SKM-1 (cell line): Measurements from ENCODE around the gene DGCR2.
"Not testable (repeated sequence)": the region's sequence is repeated elsewhere in the genome, so short reads cannot be mapped to it uniquely, and the experiment has no call there.

ENCODE experiments used
- DNase-seq: peaks from one replicate; lab custom pipeline; 2025; ENCODE audit not compliant: unreplicated experiment; lab: John Stamatoyannopoulos, UW

DGCR2 gene

GRCh38 chr22:19043121-19044085 is 78.8 kb downstream of the DGCR2 start:
- DNase-seq, result no peak

- no peak for DNase-seq
These were observed 79.7 kb downstream of the DGCR2 start for GRCh38 chr22:19042285-19043120.

- no peak for DNase-seq
These were observed 80.5 kb downstream of the DGCR2 start for GRCh38 chr22:19041704-19042074.

DNA sequence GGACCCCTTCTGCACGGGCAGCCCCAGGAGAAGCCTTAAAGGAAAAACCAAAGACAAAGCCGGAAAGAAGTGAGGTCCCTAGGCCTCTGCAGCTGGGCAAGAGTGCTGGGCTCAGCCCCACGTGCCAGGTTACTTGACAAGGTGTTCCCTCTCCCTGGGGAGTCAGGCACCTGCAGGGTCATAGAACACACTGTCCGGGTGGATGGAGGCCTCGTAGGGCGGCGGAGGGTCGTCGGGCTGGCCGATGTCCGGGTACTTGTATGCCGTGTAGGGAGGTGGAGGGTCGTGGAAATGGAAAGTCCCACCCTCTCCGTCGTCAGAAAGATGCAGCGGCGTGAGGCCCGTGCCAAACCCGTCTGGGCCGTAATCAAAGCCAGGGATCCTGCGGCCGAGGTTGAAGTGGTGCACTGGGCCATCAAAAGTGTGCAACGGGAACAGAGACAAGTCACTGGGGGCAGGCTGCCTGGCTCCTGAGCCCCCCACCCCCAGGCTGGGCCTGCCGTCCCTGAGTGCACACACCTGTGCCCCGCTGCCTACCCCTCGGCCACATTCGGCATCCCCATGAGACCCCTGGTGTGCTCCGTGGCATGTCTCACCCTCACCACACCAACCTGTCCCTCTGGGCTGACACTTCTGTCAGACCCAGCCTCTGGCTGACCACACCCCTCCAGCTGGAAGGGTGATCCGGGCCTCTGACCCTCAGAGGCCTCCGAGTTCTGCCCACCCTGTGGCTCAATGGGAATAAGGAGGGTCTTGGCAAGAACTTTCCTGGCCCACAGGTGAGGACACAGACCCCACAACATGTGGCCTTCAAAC is 81.1 kb downstream of the DGCR2 start:
- DNase-seq, result no peak

DNA sequence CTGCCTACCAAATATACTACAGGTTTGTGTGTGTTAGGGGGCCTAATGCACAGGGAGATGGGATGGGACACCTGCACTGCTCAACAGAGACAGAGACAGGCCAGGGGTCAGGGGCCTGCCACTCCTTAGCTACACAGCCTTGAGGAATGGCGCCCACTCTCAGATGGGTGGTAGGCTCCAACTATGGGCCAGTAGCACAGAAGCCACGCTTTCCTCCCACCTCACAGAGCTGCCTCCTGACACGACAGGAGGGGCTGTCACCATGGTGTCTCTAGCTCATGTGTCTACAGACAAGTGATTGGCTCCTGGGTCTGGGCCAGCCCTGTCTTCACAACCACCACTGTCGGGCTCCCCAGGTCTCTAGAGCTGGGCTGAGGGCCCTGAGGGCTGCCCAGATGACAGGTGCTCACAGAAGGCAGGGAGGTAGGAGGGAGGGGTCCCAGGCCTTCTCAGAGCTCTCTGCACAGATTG is 81.8 kb downstream of the DGCR2 start:
- no peak for DNase-seq

- DNase-seq, result no peak
These were observed 82.4 kb downstream of the DGCR2 start for GRCh38 chr22:19039796-19040280.

DNA sequence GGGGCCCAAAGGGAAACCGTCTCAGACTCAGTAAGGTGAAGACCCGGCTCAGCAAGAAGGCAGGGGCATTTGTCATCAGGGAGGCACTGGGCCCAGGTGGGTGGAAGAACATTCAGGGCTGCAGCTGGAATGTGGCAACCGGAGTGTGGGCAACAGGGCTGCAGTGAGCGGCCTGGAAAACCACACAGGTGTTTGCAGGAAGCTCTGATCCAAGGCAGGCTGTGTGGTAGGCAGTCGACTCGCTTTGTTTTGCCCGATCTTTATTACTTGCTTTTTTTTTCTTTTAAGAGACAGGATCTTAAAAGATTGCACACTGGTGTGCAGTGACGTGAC is 82.8 kb downstream of the DGCR2 start:
- DNase-seq, result no peak

DNA sequence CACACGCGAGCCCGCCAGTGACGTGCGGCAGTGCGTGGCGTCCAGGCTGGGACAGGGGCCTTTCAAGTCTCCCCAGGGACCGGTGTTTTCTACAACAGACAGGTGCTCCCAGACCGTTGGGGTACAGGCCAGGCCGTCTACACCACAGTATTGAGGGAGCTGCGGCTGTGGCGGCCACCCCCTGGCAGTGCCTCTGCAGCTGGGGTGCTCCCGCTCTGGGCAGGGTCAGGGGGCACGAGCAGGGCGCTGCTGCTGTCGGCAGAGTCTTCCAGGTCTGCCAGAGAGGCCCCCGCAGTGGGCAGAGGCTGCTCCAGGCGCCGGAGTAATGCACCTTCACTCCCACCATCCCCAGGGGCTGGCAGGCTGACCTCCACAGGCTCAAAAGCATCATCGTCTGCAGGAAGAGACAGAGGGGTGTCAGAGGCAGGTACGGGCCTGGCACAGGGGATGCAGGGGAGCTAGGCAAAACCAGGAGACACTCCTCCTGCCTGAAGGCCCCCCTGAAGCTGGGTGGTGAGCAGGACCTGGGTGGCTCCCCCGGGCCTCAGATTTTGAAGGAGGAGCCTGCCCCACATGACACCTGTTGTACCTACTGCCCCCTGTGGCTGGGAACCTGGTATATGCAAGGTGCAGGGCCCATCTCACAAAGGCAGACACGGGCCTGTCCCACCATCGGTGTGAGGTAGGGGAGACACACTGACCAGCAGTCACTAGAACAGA is 83.3 kb downstream of the DGCR2 start:
- DNase-seq, result no peak

DNA sequence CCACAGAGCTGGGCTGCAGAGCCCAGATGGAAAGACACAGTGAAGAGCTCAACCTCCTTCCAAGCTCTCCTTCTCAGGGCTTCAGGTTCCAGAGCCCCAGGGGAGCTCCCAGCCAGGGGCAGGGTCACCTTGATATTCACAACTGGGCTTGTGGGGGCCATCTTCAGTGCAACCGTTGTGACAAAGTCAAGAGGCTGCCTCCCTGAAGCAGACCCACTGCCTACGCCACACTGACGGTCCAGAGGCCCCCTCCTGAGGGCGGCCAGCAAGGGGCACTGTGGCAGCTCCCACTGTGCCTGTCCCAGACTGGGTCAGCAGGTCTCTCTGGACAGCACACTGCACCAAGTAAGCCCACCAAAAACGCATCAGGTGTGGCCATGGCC is 84.1 kb downstream of the DGCR2 start:
- DNase-seq, result no peak

DNA sequence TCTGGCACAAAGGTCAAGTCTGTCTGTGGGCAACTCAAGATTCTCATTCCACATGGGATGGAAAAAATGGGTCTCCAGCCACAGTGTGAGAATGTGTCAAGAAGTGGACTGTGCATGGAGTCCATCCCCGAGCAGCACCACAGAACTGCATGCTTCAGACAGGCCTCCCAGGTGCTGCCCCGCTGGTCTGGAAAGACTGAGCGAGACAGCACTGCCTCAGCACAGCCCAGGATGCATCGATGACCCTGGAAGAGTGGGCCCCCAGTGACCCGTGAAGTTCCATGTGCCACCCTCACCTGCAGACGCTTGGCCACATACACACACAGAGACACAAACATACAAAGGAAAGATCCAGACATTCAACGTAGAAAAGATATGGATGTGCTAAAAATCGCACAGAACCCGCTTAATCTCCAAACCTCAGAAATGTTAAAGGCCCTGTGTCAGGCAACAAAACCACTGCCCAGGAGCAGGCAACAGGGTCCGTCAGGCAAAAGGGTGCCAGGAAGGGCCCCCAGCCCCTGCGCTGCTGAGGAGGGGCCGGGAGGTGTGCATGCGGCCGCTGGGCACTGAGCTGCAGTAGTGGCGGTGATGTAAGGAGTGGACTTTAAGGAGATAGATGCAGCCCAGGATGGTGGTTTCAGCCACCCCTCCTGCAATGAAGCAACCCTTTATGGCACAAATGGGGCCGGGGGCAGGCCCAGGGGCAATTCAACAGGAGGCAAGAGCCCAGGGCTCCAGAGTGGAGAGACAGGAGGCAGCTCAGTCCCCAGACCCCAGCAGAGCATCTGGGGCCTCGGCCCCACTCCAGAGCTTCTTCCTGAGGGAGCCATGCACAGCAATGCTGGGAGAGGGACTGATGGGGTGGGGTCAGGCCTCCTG is 84.7 kb downstream of the DGCR2 start:
- no peak for DNase-seq

GRCh38 chr22:19036523-19037273 is 85.5 kb downstream of the DGCR2 start:
- DNase-seq, result no peak

GRCh38 chr22:19036229-19036522 is 86.0 kb downstream of the DGCR2 start:
- DNase-seq, result no peak

DNA sequence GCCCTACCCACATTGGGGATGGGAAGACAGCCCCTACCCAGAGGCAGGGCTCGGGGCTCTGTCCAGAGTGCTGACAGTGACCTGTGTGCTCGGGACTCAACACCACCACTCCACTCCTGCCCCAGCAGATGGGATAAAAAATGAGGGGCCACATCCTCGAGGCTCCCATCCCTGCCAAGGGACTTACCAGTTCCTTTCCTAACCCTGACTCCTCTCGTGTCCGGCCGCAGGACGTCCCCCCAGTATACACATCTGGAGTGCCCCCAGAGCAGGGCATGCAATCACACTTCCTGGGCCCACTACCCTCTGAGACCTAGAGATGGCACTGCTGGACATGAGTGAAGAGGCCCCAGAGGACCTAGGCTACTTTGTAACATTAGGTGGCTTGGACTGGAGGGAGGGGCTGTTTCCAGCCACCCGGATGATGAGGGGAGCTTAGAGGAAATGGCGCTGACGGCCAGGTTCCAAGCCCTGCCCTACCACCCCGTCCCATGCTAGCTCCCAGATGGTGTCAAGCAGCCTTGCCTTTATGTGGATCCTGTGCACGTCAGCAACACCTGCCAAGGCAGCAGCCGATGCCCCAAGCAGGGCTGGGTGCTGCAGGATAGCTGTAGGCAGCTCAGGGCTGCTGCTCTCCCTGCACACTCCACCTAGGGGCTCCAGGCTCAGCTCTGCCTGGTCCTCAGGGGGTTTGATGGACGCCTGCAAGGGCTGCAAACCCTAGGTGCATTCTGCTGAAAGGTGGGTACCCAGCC is 86.6 kb downstream of the DGCR2 start:
- no peak for DNase-seq

DNA sequence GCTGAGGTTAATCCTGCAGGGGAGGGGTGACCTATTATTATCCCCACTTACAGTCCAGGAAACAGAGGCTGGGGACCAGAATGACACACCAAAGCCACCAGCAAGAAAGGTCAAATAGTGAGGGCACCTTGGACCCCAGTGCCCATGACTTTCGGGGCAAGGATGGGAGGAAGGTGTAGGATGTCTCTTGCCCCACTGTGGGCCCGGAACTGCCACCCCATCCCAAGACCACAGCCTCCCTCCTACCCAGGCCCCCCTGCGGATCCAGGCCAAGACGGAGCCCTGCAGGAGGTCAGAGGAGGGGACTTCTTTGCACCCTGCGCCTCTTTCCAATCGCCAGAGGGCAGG is 87.1 kb downstream of the DGCR2 start:
- not testable (repeated sequence) for DNase-seq

GRCh38 chr22:19034724-19035120 is 87.5 kb downstream of the DGCR2 start:
- not testable (repeated sequence) for DNase-seq

DNA sequence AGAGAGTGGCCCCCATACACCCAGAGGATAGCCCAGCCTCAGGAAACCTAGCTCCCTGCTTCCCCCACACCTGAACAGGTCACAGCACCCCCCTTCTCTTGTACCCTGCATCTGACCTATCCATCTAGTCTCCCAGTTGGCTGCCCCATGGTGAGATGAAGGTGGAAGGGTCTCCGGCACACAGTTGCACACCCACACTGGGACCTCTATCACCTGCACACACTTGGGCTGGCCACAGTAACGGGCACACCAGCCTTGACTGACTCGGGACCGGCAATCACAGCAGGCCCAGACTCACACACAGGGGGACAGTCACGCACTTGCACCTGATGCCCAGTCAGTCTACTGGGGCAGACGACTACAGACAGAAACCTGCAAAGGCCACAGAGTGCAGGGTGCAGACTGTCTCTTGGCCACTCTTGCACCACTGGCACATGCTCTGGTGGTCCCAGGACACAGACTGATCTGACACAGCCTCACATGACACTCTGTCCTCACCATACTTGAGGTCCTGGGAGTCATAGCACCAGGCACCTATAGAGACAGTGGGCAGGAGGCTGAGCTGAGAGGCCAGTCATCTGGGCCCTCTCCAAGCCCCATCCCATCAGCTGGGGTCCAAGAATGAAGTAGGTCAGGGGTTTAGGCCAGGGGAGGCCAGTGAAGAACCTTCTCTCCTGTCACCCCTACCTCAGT is 88.0 kb downstream of the DGCR2 start:
- not testable (repeated sequence) for DNase-seq

DNA sequence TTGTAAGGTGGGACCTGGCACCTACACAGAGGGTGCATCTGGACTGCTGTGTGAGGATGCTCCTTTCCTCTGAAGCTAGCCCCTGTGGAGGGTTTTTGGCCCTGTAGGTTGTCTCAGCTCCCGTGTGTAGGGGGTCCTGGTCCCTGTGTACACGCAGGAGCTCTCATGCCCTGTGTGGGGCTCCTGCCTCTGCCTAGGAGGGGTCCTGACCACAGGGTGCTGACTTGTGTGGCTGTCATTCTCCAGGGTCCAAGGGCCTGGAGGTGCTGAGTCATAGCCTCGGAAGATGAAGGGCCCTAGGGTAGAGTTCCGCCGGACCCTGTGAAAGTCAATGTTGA is 88.7 kb downstream of the DGCR2 start:
- DNase-seq, result not testable (repeated sequence)
